H1 (cell line): ENCODE measurements around the gene DDX51. TPM values are rescaled to one million over a fixed set of nuclear protein-coding genes. Genes with fewer than 3 reads are reported as not detected.

Experiments used
- CTCF ChIA-PET: fragments of 300-600 bp; sonication (Branson Sonifier 250); formaldehyde crosslinking; loops from one replicate; lab custom pipeline; 2021; ENCODE audit not compliant: partially characterized antibody; lab: Charles Lee
- POLR2A ChIA-PET: fragments of 300-600 bp; sonication (Branson Sonifier 250); formaldehyde crosslinking; loops from one replicate; lab custom pipeline; 2021; ENCODE audit warnings: inconsistent platforms; ENCODE audit not compliant: partially characterized antibody; lab: Charles Lee
- DNase-seq, 2 experiments: peaks; one replicate each; pipeline versions ENCODE4 v3.0.0 to v3.0.0-alpha.2; 2010 to 2022; ENCODE audit warnings: low spot score in 2 of 2, low read depth in 1 of 2, mixed read lengths in 1 of 2
- FAIRE-seq: peaks from 2 replicates; lab custom pipeline; 2011; peaks lifted over from hg19 to GRCh38; lab: Jason Lieb, UNC
- H2AFZ ChIP-seq: 2 replicates; pipeline ENCODE4 v1.8.1; 2012; ENCODE audit warnings: low read length, inconsistent platforms
- H2AK5ac ChIP-seq: 2 replicates; pipeline ENCODE4 v1.6.1; 2013; ENCODE audit warnings: low read depth, low read length
- H2BK120ac ChIP-seq: replicated peaks from 2 replicates; pipeline ENCODE3; 2013; ENCODE audit warnings: low read depth, low read length, inconsistent platforms
- H2BK12ac ChIP-seq: 2 replicates; pipeline ENCODE4 v1.6.1; 2013; ENCODE audit warnings: low read depth, low read length
- H2BK15ac ChIP-seq: 2 replicates; pipeline ENCODE4 v1.6.1; 2013; ENCODE audit warnings: low read length
- H2BK20ac ChIP-seq: 2 replicates; pipeline ENCODE4 v1.6.1; 2013; ENCODE audit warnings: low read length
- H2BK5ac ChIP-seq: 2 replicates; pipeline ENCODE4 v1.6.1; 2013; ENCODE audit warnings: low read depth, low read length
- H3K14ac ChIP-seq: 2 replicates; pipeline ENCODE4 v1.6.1; 2013; ENCODE audit warnings: inconsistent platforms; ENCODE audit not compliant: insufficient read length
- H3K18ac ChIP-seq: 2 replicates; pipeline ENCODE4 v1.6.1; 2013; ENCODE audit warnings: low read length; ENCODE audit errors: extremely low read depth
- H3K23ac ChIP-seq: 2 replicates; pipeline ENCODE4 v1.6.1; 2013; ENCODE audit warnings: inconsistent platforms; ENCODE audit not compliant: insufficient read length
- H3K23me2 ChIP-seq: 2 replicates; pipeline ENCODE4 v1.6.1; 2013; ENCODE audit warnings: low read depth, low read length
- H3K27ac ChIP-seq: 2 replicates; pipeline ENCODE4 v1.6.1; 2011; ENCODE audit warnings: low read depth, low read length, inconsistent platforms
- H3K27me3 ChIP-seq, 4 experiments: replicated peaks in 1 of 4; 1 replicate in 1 of 4; 2 replicates in 3 of 4; pipeline versions ENCODE4 v1.6.1 to v1.8.1; 2011 to 2013; ENCODE audit warnings: low read length in 3 of 4, mild to moderate bottlenecking in 3 of 4, inconsistent platforms in 2 of 4, mixed read lengths in 2 of 4, moderate library complexity in 1 of 4; ENCODE audit not compliant: control insufficient read depth in 3 of 4, insufficient read depth in 3 of 4; ENCODE audit errors: extremely low read depth in 1 of 4
- H3K36me3 ChIP-seq, 4 experiments: 2 replicates each; pipeline versions ENCODE4 v1.6.1 to v1.8.1; 2011 to 2013; ENCODE audit warnings: mild to moderate bottlenecking in 4 of 4, low read length in 3 of 4, moderate library complexity in 2 of 4, control low read depth in 1 of 4, inconsistent platforms in 1 of 4; ENCODE audit not compliant: insufficient read depth in 4 of 4, control insufficient read depth in 2 of 4
- H3K4ac ChIP-seq: replicated peaks from 2 replicates; pipeline ENCODE3; 2013; ENCODE audit warnings: low read length, low read depth, mixed read lengths, inconsistent platforms; ENCODE audit not compliant: insufficient read length
- H3K4me1 ChIP-seq, 4 experiments: replicated peaks in 1 of 4; 1 replicate in 1 of 4; 2 replicates in 3 of 4; pipeline versions ENCODE4 v1.6.1 to v1.8.1; 2011 to 2013; ENCODE audit warnings: low read length in 3 of 4, inconsistent platforms in 2 of 4, mixed read lengths in 1 of 4; ENCODE audit not compliant: insufficient read depth in 4 of 4, control insufficient read depth in 3 of 4
- H3K4me2 ChIP-seq, 2 experiments: 2 replicates each; pipeline versions ENCODE4 v1.6.1 to v1.8.1; 2011 to 2013; ENCODE audit warnings: low read depth in 2 of 2, low read length in 2 of 2, control low read depth in 1 of 2, inconsistent platforms in 1 of 2, mild to moderate bottlenecking in 1 of 2; ENCODE audit not compliant: insufficient read depth in 1 of 2
- H3K4me3 ChIP-seq, 4 experiments: fragments of 200-600, 300-600 bp in 1 of 4; sonication (generic), shearing (Covaris generic), sonication (Bioruptor Twin) in 1 of 4; 2 replicates each; pipeline versions ENCODE4 v1.5.1 to v1.8.1; 2011 to 2016; ENCODE audit warnings: low read length in 4 of 4, low read depth in 3 of 4, control low read depth in 2 of 4, inconsistent platforms in 2 of 4, mild to moderate bottlenecking in 2 of 4, mixed read lengths in 1 of 4, moderate library complexity in 1 of 4; ENCODE audit not compliant: insufficient read depth in 2 of 4; ENCODE audit errors: extremely low read depth in 1 of 4
- H3K56ac ChIP-seq: replicated peaks from 2 replicates; pipeline ENCODE3; 2013; ENCODE audit warnings: low read depth, mild to moderate bottlenecking, mixed read lengths, low read length, inconsistent platforms; ENCODE audit not compliant: insufficient read length
- H3K79me1 ChIP-seq: 2 replicates; pipeline ENCODE4 v1.6.1; 2013; ENCODE audit warnings: low read depth, low read length, control low read depth
- H3K79me2 ChIP-seq, 2 experiments: 2 replicates each; pipeline versions ENCODE4 v1.6.1 to v1.8.1; 2012 to 2013; ENCODE audit warnings: low read length in 2 of 2, mild to moderate bottlenecking in 2 of 2, inconsistent platforms in 1 of 2; ENCODE audit not compliant: insufficient read depth in 2 of 2, control insufficient read depth in 1 of 2
- H3K9ac ChIP-seq, 4 experiments: replicated peaks in 1 of 4; 1 replicate in 1 of 4; 2 replicates in 3 of 4; pipeline versions ENCODE4 v1.6.1 to v1.8.1; 2011 to 2013; ENCODE audit warnings: low read depth in 3 of 4, low read length in 3 of 4, control low read depth in 2 of 4, mild to moderate bottlenecking in 2 of 4, moderate library complexity in 2 of 4, inconsistent platforms in 1 of 4; ENCODE audit errors: extremely low read depth in 1 of 4
- H3K9me3 ChIP-seq, 2 experiments: 2 replicates each; pipeline versions ENCODE4 v1.6.1 to v1.8.1; 2012 to 2013; ENCODE audit warnings: mild to moderate bottlenecking in 2 of 2, moderate library complexity in 2 of 2, control low read depth in 1 of 2, inconsistent platforms in 1 of 2, low read depth in 1 of 2, low read length in 1 of 2, mixed read lengths in 1 of 2; ENCODE audit not compliant: insufficient read depth in 2 of 2
- H4K20me1 ChIP-seq, 2 experiments: replicated peaks in 1 of 2; 2 replicates each; pipeline versions ENCODE3 to v1.8.1; 2011 to 2013; ENCODE audit warnings: inconsistent platforms in 2 of 2, low read length in 2 of 2, mild to moderate bottlenecking in 1 of 2; ENCODE audit not compliant: insufficient read depth in 2 of 2, control insufficient read depth in 1 of 2
- H4K5ac ChIP-seq: 2 replicates; pipeline ENCODE4 v1.6.1; 2013; ENCODE audit warnings: low read length, low read depth, mixed read lengths, inconsistent platforms; ENCODE audit not compliant: insufficient read length
- H4K8ac ChIP-seq: 2 replicates; pipeline ENCODE4 v1.8.0; 2013; ENCODE audit warnings: mild to moderate bottlenecking, moderate library complexity, low read length, inconsistent platforms; ENCODE audit not compliant: insufficient read depth; ENCODE audit errors: extremely low read depth
- H4K91ac ChIP-seq: replicated peaks from 2 replicates; pipeline ENCODE3; 2013; ENCODE audit warnings: low read length, mixed read lengths, inconsistent platforms; ENCODE audit not compliant: insufficient read length
- CBX8 ChIP-seq: fragments of 300-800, 300-1000 bp; sonication (generic); IDR thresholded peaks from 2 replicates; pipeline ENCODE4 v1.7.1; 2016; ENCODE audit warnings: low read depth, low read length, borderline replicate concordance
- HDAC6 ChIP-seq: IDR thresholded peaks from one replicate; pipeline ENCODE4 v1.7.1; 2012; ENCODE audit warnings: low read depth, mild to moderate bottlenecking, inconsistent platforms, low read length, moderate library complexity
- NRF1 ChIP-seq: IDR thresholded peaks from 2 replicates; pipeline ENCODE4 v1.6.1; 2011; ENCODE audit warnings: mild to moderate bottlenecking, low read depth, low read length, improper control_type of control experiment
- RAD21 ChIP-seq, 2 experiments: IDR thresholded peaks in 1 of 2; conservative IDR thresholded peaks in 1 of 2; 2 replicates each; pipeline ENCODE4 v1.6.1; 2011; ENCODE audit warnings: low read depth in 2 of 2, low read length in 2 of 2, improper control_type of control experiment in 1 of 2, inconsistent platforms in 1 of 2, mild to moderate bottlenecking in 1 of 2, moderate library complexity in 1 of 2
- RNF2 ChIP-seq: fragments of 200-900, 300-1000 bp; sonication (generic); IDR thresholded peaks from 2 replicates; pipeline ENCODE4 v1.7.1; 2016; ENCODE audit warnings: borderline replicate concordance, low read depth, mild to moderate bottlenecking, antibody characterized with exemption, low read length; ENCODE audit not compliant: poor library complexity, severe bottlenecking; ENCODE audit errors: missing control alignments
- SUZ12 ChIP-seq: fragments of 200-600 bp; sonication (generic); IDR thresholded peaks from 2 replicates; pipeline ENCODE4 v1.6.1; 2012; ENCODE audit warnings: mild to moderate bottlenecking, inconsistent platforms, low read length, moderate library complexity, mixed read lengths
- WGBS, 2 experiments: shearing (Covaris generic) in 1 of 2; methylation state at CpG; one replicate each; pipeline versions ENCODE4 v1.1.6 to v1.1.7; 2013 to 2015; ENCODE audit warnings: low lambda C conversion rate in 2 of 2, mixed read lengths in 2 of 2, inconsistent platforms in 1 of 2, low coverage in 1 of 2, missing lambda C conversion rate in 1 of 2; ENCODE audit not compliant: insufficient replicate concordance in 2 of 2, insufficient coverage in 1 of 2, insufficient read length in 1 of 2; ENCODE audit errors: extremely low coverage in 1 of 2, missing lambda C conversion rate in 1 of 2; 5-methylcytosine and 5-hydroxymethylcytosine counted together
- polyA plus RNA-seq, 7 experiments: library from polyadenylated mRNA; depleted of rRNA in 3 of 7; stranded (reverse) in 5 of 7; unstranded in 2 of 7; fragments of >200 nt in 5 of 7; fragments of 200-250 nt in 2 of 7; gene quantifications; 1 replicate in 5 of 7; 2 replicates in 1 of 7; 4 replicates in 1 of 7; pipeline versions ENCODE4 v1.2.1 to v1.2.3, GENCODE V29; 2011 to 2013; ENCODE audit warnings: missing spikeins in 2 of 7, mixed read lengths in 2 of 7
- total RNA-seq: library from RNA; stranded (reverse); fragmentation: NEBNext Ultra II Directional; extraction: Animal tissue kit (Norgen Biotek cat#: 25700); gene quantifications from 2 replicates; pipeline ENCODE4 v1.2.1, GENCODE V29; 2021

Gene DDX51
- total and polyA plus RNA-seq, 2 of the 8 experiments (the other 6 are each of a cell fraction or from before 2014, with no cell fraction given): 11.2 to 24.4 TPM

GRCh38 chr12:132099739-132100138, 44.4 kb downstream of the DDX51 start:
- Histone ChIP-seq H3K79me1 (no peaks in the 10 kb centered on the region; the same call in 1 of the 2 replicates), H2BK12ac (no peak overlapping the region), H4K20me1 (peaks cover 8 to 16% of the 10 kb centered on the region in 2 experiments), H2BK15ac (no peak overlapping the region), H3K18ac (no peak overlapping the region), H3K14ac (no peak overlapping the region), H3K36me3 (no peaks in the 10 kb centered on the region; a peak in 1 of 8 replicates), H4K91ac (no peak overlapping the region), H2BK5ac (no peak overlapping the region), H4K5ac (no peak overlapping the region), H3K4me2 (no peak overlapping the region), H2AK5ac (no peak overlapping the region), H3K9ac (no peak overlapping the region), H3K27me3 (no peaks in the 10 kb centered on the region), H4K8ac (no peak overlapping the region), H2AFZ (no peak overlapping the region), H3K27ac (no peak overlapping the region), H3K79me2 (peaks cover 0 to 18% of the 10 kb centered on the region in 2 experiments; a peak in 1 of 4 replicates), H2BK20ac (no peak overlapping the region), H3K4ac (no peak overlapping the region), H3K4me3 (no peak overlapping the region), H3K23ac (no peak overlapping the region), H3K9me3 (no peaks in the 10 kb centered on the region), H3K56ac (no peak overlapping the region), H2BK120ac (no peak overlapping the region), H3K23me2 (no peaks in the 10 kb centered on the region), H3K4me1 (peaks cover 0 to 11% (median 3%) of the 10 kb centered on the region in 4 experiments; a peak in 4 of 7 replicates)
- DNase-seq (no peak), FAIRE-seq (no peak)
- CTCF ChIA-PET: no interaction called here
- 94% methylated on average over 9 of the region's 12 CpGs; no CpG with 5 or more reads in 1 of the 2 experiments for WGBS, 2 experiments
- TF ChIP-seq CBX8: no peak
- TF ChIP-seq SUZ12: no peak
- no peak for TF ChIP-seq NRF1
- no peak for TF ChIP-seq HDAC6
- no peak for TF ChIP-seq RAD21 (IDR thresholded peaks at IDR 0.05 in 1 of 2, conservative IDR thresholded peaks at IDR 0.05 in 1 of 2; ENCODE audit: low read depth in 2 of 2, low read length in 2 of 2)
- TF ChIP-seq RNF2: no peak
- POLR2A ChIA-PET: interaction anchor here (1.2 kb wide), 1 partner anchor 34 kb away, joined by 3 read pairs; no protein-coding TSS in a partner anchor
